A549 (cell line): ENCODE measurements around the gene GPR160. TPM values are rescaled to one million over a fixed set of nuclear protein-coding genes. Genes with fewer than 3 reads are reported as not detected.

Experiments used
- ATAC-seq, 2 experiments: fragments of 200-7000 bp in 1 of 2; fragments of >200 bp in 1 of 2; cut with Nextera tagmentation in 1 of 2; cut with Tn5 transposase in 1 of 2; 3 replicates each; pipeline versions ENCODE4 v1.8.0 to v1.9.1; 2018 to 2020; ENCODE audit warnings: mild to moderate bottlenecking in 1 of 2, moderate library complexity in 1 of 2
- CTCF ChIA-PET: fragments of 300-600 bp; sonication (Branson Sonifier 250); formaldehyde crosslinking; extraction: SDS; loops from one replicate; lab custom pipeline; 2021; ENCODE audit warnings: antibody characterized with exemption, inconsistent platforms; lab: Yijun Ruan, JAX
- POLR2A ChIA-PET: fragments of 350-600 bp; formaldehyde crosslinking; extraction: SDS; loops from one replicate; lab custom pipeline; 2021; ENCODE audit warnings: antibody characterized with exemption, inconsistent platforms; lab: Yijun Ruan, JAX
- DNase-seq, 2 experiments: peaks; one replicate each; pipeline versions ENCODE4 v3.0.0 to v3.0.0-alpha.2; 2011 to 2016; ENCODE audit warnings: low read depth in 1 of 2, low spot score in 1 of 2
- FAIRE-seq: peaks from 2 replicates; lab custom pipeline; 2011; peaks lifted over from hg19 to GRCh38; lab: Jason Lieb, UNC
- H3K27ac ChIP-seq, 2 experiments: fragments of >200 bp; sonication (Bioruptor Twin); formaldehyde crosslinking; 3 replicates each; pipeline ENCODE4 v1.5.1; 2016 to 2017
- H3K4me1 ChIP-seq: fragments of >200 bp; sonication (Bioruptor Twin); formaldehyde crosslinking; 3 replicates; pipeline ENCODE4 v1.6.1; 2016
- H3K4me2 ChIP-seq: fragments of >200 bp; sonication (Bioruptor Twin); formaldehyde crosslinking; 3 replicates; pipeline ENCODE4 v1.6.1; 2016
- H3K4me3 ChIP-seq: fragments of >200 bp; sonication (Bioruptor Twin); formaldehyde crosslinking; 3 replicates; pipeline ENCODE4 v1.5.1; 2016
- H3K9me3 ChIP-seq: fragments of >200 bp; sonication (Bioruptor Twin); formaldehyde crosslinking; 3 replicates; pipeline ENCODE4 v1.6.1; 2016
- BHLHE40 ChIP-seq: IDR thresholded peaks from 2 replicates; pipeline ENCODE4 v1.6.1; 2012; ENCODE audit warnings: low read depth, low read length, inconsistent platforms
- CBX2 ChIP-seq: fragments of 200-600 bp; sonication (generic); IDR thresholded peaks from 2 replicates; pipeline ENCODE4 v1.6.1; 2016; ENCODE audit warnings: low read depth, mild to moderate bottlenecking, borderline replicate concordance
- FOSB ChIP-seq: fragments of 250-450 bp; sonication (Bioruptor Pico); IDR thresholded peaks from 2 replicates; pipeline ENCODE4 v1.5.0; 2020; ENCODE audit warnings: mild to moderate bottlenecking, moderate library complexity
- FOSL2 ChIP-seq, 2 experiments: fragments of 450-650 bp in 1 of 2; fragments of >200 bp in 1 of 2; sonication (Bioruptor Twin) in 1 of 2; formaldehyde crosslinking; IDR thresholded peaks; 2 replicates each; pipeline versions ENCODE4 v1.5.0 to v1.6.1; 2016 to 2020; ENCODE audit warnings: mild to moderate bottlenecking in 1 of 2, moderate library complexity in 1 of 2
- FOXS1 ChIP-seq: fragments of 250-450 bp; sonication (Bioruptor Pico); IDR thresholded peaks from 2 replicates; pipeline ENCODE4 v1.5.0; 2020; ENCODE audit warnings: mild to moderate bottlenecking, moderate library complexity
- GATA3 ChIP-seq: IDR thresholded peaks from 2 replicates; pipeline ENCODE4 v1.6.1; 2012; ENCODE audit warnings: borderline replicate concordance
- HOXA7 ChIP-seq: fragments of 250-450 bp; sonication (Bioruptor Pico); IDR thresholded peaks from 2 replicates; pipeline ENCODE4 v1.5.0; 2020; ENCODE audit warnings: mild to moderate bottlenecking, moderate library complexity
- HOXB13 ChIP-seq: fragments of 250-450 bp; sonication (Bioruptor Pico); IDR thresholded peaks from 2 replicates; pipeline ENCODE4 v1.5.0; 2020; ENCODE audit warnings: low read depth, mild to moderate bottlenecking, moderate library complexity
- HOXB5 ChIP-seq: fragments of 250-450 bp; sonication (Bioruptor Pico); IDR thresholded peaks from 2 replicates; pipeline ENCODE4 v1.5.0; 2020; ENCODE audit warnings: mild to moderate bottlenecking, moderate library complexity
- JUN ChIP-seq, 2 experiments: fragments of >200 bp; sonication (Bioruptor Twin); formaldehyde crosslinking; IDR thresholded peaks; 2 replicates in 1 of 2; 3 replicates in 1 of 2; pipeline ENCODE4 v1.6.1; 2016 to 2017
- KDM1A ChIP-seq: fragments of 200-600 bp; sonication (generic); IDR thresholded peaks from 2 replicates; pipeline ENCODE4 v1.6.1; 2016; ENCODE audit warnings: low read depth, mild to moderate bottlenecking
- KDM5A ChIP-seq: fragments of 200-600 bp; sonication (generic); IDR thresholded peaks from 2 replicates; pipeline ENCODE4 v1.6.1; 2016; ENCODE audit warnings: antibody characterized with exemption, mild to moderate bottlenecking
- MAFK ChIP-seq: fragments of 450-650 bp; IDR thresholded peaks from 2 replicates; pipeline ENCODE4 v1.6.1; 2014; ENCODE audit not compliant: partially characterized antibody
- MAZ ChIP-seq: fragments of 150-350 bp; IDR thresholded peaks from 2 replicates; pipeline ENCODE4 v1.6.1; 2014; ENCODE audit warnings: antibody characterized with exemption, low read depth, low read length, borderline replicate concordance
- NFE2L2 ChIP-seq: fragments of 150-350 bp; conservative IDR thresholded peaks from 2 replicates; pipeline ENCODE4 v1.6.1; 2014; ENCODE audit warnings: low read length
- NPAS2 ChIP-seq: fragments of 250-450 bp; sonication (Bioruptor Pico); IDR thresholded peaks from 2 replicates; pipeline ENCODE4 v1.8.0; 2022; ENCODE audit warnings: mild to moderate bottlenecking, moderate library complexity, borderline replicate concordance
- REST ChIP-seq: fragments of 200-600 bp; sonication (generic); IDR thresholded peaks from 2 replicates; pipeline ENCODE4 v1.6.1; 2016; ENCODE audit warnings: antibody characterized with exemption, mild to moderate bottlenecking, moderate library complexity
- RFX5 ChIP-seq: fragments of 450-650 bp; IDR thresholded peaks from 2 replicates; pipeline ENCODE4 v1.7.1; 2014; ENCODE audit warnings: antibody characterized with exemption, mild to moderate bottlenecking, moderate library complexity
- SMC3 ChIP-seq: fragments of >200 bp; sonication (Bioruptor Twin); formaldehyde crosslinking; IDR thresholded peaks from 3 replicates; pipeline ENCODE4 v1.6.1; 2018; ENCODE audit warnings: inconsistent platforms
- SREBF2 ChIP-seq: fragments of 450-650 bp; IDR thresholded peaks from 2 replicates; pipeline ENCODE4 v1.6.1; 2014; ENCODE audit warnings: mild to moderate bottlenecking, moderate library complexity
- TFCP2L1 ChIP-seq: fragments of 250-450 bp; sonication (Bioruptor Pico); IDR thresholded peaks from 2 replicates; pipeline ENCODE4 v1.5.0; 2021; ENCODE audit warnings: mild to moderate bottlenecking
- TP53 ChIP-seq: fragments of 250-450 bp; sonication (Bioruptor Pico); IDR thresholded peaks from 2 replicates; pipeline ENCODE4 v1.5.0; 2021; ENCODE audit warnings: mild to moderate bottlenecking, moderate library complexity
- ZC3H11A ChIP-seq: fragments of 450-650 bp; IDR thresholded peaks from 2 replicates; pipeline ENCODE4 v1.6.1; 2014; ENCODE audit warnings: antibody characterized with exemption, mild to moderate bottlenecking
- ZFP36 ChIP-seq: fragments of 450-650 bp; IDR thresholded peaks from 2 replicates; pipeline ENCODE4 v1.6.1; 2014; ENCODE audit warnings: borderline replicate concordance; ENCODE audit not compliant: partially characterized antibody
- ZNF302 ChIP-seq: fragments of 250-450 bp; sonication (Bioruptor Pico); IDR thresholded peaks from 2 replicates; pipeline ENCODE4 v1.9.0; 2021; ENCODE audit warnings: inconsistent platforms, mild to moderate bottlenecking, moderate library complexity
- WGBS: methylation state at CpG from one replicate; pipeline ENCODE4 v1.1.6; 2017; ENCODE audit errors: missing lambda C conversion rate; 5-methylcytosine and 5-hydroxymethylcytosine counted together
- polyA plus RNA-seq, 4 experiments: library from polyadenylated mRNA; depleted of rRNA in 3 of 4; stranded (reverse); fragments of >200 nt; fragmentation: RNase III in 1 of 4; extraction: RNeasy Plus Mini Kit Qiagen cat#74134 plus additional on column Dnase treatment in 1 of 4; gene quantifications; 2 replicates in 3 of 4; 3 replicates in 1 of 4; pipeline ENCODE4 v1.2.3, GENCODE V29; 2011 to 2017
- TF ChIP-seq, protein P1 (sequence below): fragments of 150-350 bp; IDR thresholded peaks from 2 replicates; pipeline ENCODE4 v1.6.1; 2014; ENCODE audit warnings: low read depth, mild to moderate bottlenecking, low read length
- TF ChIP-seq, protein P2 (sequence below): IDR thresholded peaks from 2 replicates; pipeline ENCODE4 v1.6.1; 2012
- TF ChIP-seq, protein P3 (sequence below): fragments of 250-450 bp; sonication (Bioruptor Pico); IDR thresholded peaks from 2 replicates; pipeline ENCODE4 v1.5.0; 2021; ENCODE audit warnings: mild to moderate bottlenecking, moderate library complexity, borderline replicate concordance
- TF ChIP-seq, protein P4 (sequence below): IDR thresholded peaks from 2 replicates; pipeline ENCODE4 v1.6.1; 2012

The GPR160 gene
- polyA plus RNA-seq, 2 of the 4 experiments (the other 2 are of a cell fraction) = 2.0 to 6.3 TPM

GRCh38 chr3:170090601-170090981 is 52.8 kb downstream of the GPR160 start:
- ChIA-PET POLR2A (no interaction called here), CTCF (interaction anchor here (0.9 kb wide), 1 partner anchor 13 kb away, joined by 3 read pairs; no protein-coding TSS in a partner anchor)
- Histone ChIP-seq H3K4me3 (no peak overlapping the region), H3K9me3 (no peaks in the 10 kb centered on the region), H3K4me2 (no peak overlapping the region), H3K4me1 (no peaks in the 10 kb centered on the region), H3K27ac (no peak overlapping the region)
- DNase-seq (no peak), ATAC-seq (no peak), FAIRE-seq (no peak)
- TF ChIP-seq CBX2 (no peak), RFX5 (no peak), BHLHE40 (no peak), ZC3H11A (no peak), MAZ (no peak), ZFP36 (no peak), NPAS2 (CRISPR knock-in tag) (no peak), MAFK (no peak), HOXB13 (CRISPR knock-in tag) (no peak), GATA3 (no peak), TFCP2L1 (no peak), FOXS1 (CRISPR knock-in tag) (no peak)
- TF ChIP-seq, protein P1, sequence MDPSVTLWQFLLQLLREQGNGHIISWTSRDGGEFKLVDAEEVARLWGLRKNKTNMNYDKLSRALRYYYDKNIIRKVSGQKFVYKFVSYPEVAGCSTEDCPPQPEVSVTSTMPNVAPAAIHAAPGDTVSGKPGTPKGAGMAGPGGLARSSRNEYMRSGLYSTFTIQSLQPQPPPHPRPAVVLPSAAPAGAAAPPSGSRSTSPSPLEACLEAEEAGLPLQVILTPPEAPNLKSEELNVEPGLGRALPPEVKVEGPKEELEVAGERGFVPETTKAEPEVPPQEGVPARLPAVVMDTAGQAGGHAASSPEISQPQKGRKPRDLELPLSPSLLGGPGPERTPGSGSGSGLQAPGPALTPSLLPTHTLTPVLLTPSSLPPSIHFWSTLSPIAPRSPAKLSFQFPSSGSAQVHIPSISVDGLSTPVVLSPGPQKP = no peak
- TF ChIP-seq, protein P2, sequence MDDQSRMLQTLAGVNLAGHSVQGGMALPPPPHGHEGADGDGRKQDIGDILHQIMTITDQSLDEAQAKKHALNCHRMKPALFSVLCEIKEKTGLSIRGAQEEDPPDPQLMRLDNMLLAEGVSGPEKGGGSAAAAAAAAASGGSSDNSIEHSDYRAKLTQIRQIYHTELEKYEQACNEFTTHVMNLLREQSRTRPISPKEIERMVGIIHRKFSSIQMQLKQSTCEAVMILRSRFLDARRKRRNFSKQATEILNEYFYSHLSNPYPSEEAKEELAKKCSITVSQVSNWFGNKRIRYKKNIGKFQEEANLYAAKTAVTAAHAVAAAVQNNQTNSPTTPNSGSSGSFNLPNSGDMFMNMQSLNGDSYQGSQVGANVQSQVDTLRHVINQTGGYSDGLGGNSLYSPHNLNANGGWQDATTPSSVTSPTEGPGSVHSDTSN = no peak
- TF ChIP-seq, protein P3, sequence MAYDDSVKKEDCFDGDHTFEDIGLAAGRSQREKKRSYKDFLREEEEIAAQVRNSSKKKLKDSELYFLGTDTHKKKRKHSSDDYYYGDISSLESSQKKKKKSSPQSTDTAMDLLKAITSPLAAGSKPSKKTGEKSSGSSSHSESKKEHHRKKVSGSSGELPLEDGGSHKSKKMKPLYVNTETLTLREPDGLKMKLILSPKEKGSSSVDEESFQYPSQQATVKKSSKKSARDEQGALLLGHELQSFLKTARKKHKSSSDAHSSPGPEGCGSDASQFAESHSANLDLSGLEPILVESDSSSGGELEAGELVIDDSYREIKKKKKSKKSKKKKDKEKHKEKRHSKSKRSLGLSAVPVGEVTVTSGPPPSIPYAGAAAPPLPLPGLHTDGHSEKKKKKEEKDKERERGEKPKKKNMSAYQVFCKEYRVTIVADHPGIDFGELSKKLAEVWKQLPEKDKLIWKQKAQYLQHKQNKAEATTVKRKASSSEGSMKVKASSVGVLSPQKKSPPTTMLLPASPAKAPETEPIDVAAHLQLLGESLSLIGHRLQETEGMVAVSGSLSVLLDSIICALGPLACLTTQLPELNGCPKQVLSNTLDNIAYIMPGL (CRISPR knock-in tag) = no peak
- TF ChIP-seq, protein P4, sequence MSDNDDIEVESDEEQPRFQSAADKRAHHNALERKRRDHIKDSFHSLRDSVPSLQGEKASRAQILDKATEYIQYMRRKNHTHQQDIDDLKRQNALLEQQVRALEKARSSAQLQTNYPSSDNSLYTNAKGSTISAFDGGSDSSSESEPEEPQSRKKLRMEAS = no peak

DNA sequence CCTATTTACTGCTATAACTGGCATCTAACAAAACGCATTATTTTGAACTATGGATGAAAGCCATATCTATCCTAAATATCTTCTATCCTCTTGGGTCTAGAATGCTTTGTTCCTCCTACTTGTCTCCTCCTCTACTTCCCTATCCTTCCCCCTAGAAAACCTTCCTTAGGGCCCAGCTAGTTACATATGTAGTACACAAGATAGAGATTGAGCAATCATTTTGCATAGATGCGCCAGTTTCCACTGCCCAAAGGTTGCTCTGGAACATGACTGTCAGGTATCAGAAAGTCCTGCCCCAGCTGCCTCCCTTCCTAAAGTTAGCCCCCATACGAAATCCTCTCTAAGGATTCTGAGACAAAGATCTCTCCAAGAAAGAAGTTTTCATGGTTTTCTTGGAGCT is 55.1 kb downstream of the GPR160 start:
- TF ChIP-seq HOXB5 (CRISPR knock-in tag) = no peak
- no peak for TF ChIP-seq JUN (IDR thresholded peaks at IDR 0.05)
- CTCF ChIA-PET = interaction anchor here (1.0 to 1.3 kb wide), 2 partner anchors 16 to 321 kb away, joined by 3 to 4 read pairs; no protein-coding TSS in a partner anchor
- H3K4me1 ChIP-seq = no peaks in the 10 kb centered on the region
- no peaks in the 10 kb centered on the region for H3K9me3 ChIP-seq
- POLR2A ChIA-PET = no interaction called here
- no peak overlapping the region for H3K4me3 ChIP-seq
- FAIRE-seq (no peak), DNase-seq (no peak), ATAC-seq (no peak)
- no peak overlapping the region for H3K27ac ChIP-seq
- 92% methylated on average over 3 of the region's 3 CpGs for WGBS
- H3K4me2 ChIP-seq = no peak overlapping the region

GRCh38 chr3:170095771-170096170 is 58.0 kb downstream of the GPR160 start:
- no peak for FAIRE-seq
- H3K4me2 ChIP-seq = no peak overlapping the region
- H3K4me1 ChIP-seq = no peaks in the 10 kb centered on the region
- CTCF ChIA-PET = interaction anchor here (0.6 kb wide), 1 partner anchor 46 kb away, joined by 3 read pairs; no protein-coding TSS in a partner anchor
- H3K27ac ChIP-seq = no peak overlapping the region
- no peak for ATAC-seq
- H3K4me3 ChIP-seq = no peak overlapping the region
- H3K9me3 ChIP-seq = no peaks in the 10 kb centered on the region
- POLR2A ChIA-PET = no interaction called here
- WGBS = 77% methylated on average over 4 of the region's 4 CpGs
- no peak for DNase-seq
- no peak for TF ChIP-seq JUN (IDR thresholded peaks at IDR 0.05)
- no peak for TF ChIP-seq KDM5A
- TF ChIP-seq MAFK = no peak
- TF ChIP-seq SREBF2 = no peak
- TF ChIP-seq HOXA7 = no peak
- TF ChIP-seq FOSL2 (IDR thresholded peaks at IDR 0.05) = no peak
- TF ChIP-seq FOSL2 (CRISPR knock-in tag; IDR thresholded peaks at IDR 0.05) = no peak
- TF ChIP-seq FOSB (CRISPR knock-in tag) = no peak
- TF ChIP-seq REST = no peak
- TF ChIP-seq KDM1A = no peak
- TF ChIP-seq TP53 (CRISPR knock-in tag) = no peak
- TF ChIP-seq NFE2L2 = no peak
- no peak for TF ChIP-seq ZNF302 (CRISPR knock-in tag)
- TF ChIP-seq SMC3 = no peak
